HEK293T (cell line): Measurements from ENCODE around the gene PTPMT1.

Experiments
- ARNT ChIP-seq: fragments of 450-650 bp; IDR thresholded peaks from 2 replicates; pipeline ENCODE4 v1.6.1; 2017; ENCODE audit warnings: mild to moderate bottlenecking
- BHLHE40 ChIP-seq: fragments of 450-650 bp; IDR thresholded peaks from 2 replicates; pipeline ENCODE4 v1.6.1; 2016; ENCODE audit warnings: mild to moderate bottlenecking, moderate library complexity, borderline replicate concordance
- CTBP1 ChIP-seq: fragments of 450-650 bp; IDR thresholded peaks from 2 replicates; pipeline ENCODE4 v1.6.1; 2016; ENCODE audit warnings: borderline replicate concordance
- ELF4 ChIP-seq: fragments of 450-650 bp; IDR thresholded peaks from 2 replicates; pipeline ENCODE4 v1.6.1; 2017; ENCODE audit warnings: antibody characterized with exemption
- FOXA1 ChIP-seq: fragments of 450-650 bp; IDR thresholded peaks from 2 replicates; pipeline ENCODE4 v1.6.1; 2016; ENCODE audit warnings: mild to moderate bottlenecking
- FOXK2 ChIP-seq: fragments of 450-650 bp; IDR thresholded peaks from 2 replicates; pipeline ENCODE4 v1.6.1; 2016; ENCODE audit warnings: mild to moderate bottlenecking
- FOXM1 ChIP-seq: fragments of 450-650 bp; IDR thresholded peaks from 2 replicates; pipeline ENCODE4 v1.6.1; 2017; ENCODE audit warnings: mild to moderate bottlenecking, borderline replicate concordance
- HDGF ChIP-seq: fragments of 450-650 bp; IDR thresholded peaks from 2 replicates; pipeline ENCODE4 v1.6.1; 2017; ENCODE audit warnings: antibody characterized with exemption, borderline replicate concordance
- LEF1 ChIP-seq: fragments of 450-650 bp; IDR thresholded peaks from 2 replicates; pipeline ENCODE4 v1.6.1; 2017; ENCODE audit warnings: mild to moderate bottlenecking, borderline replicate concordance
- SP1 ChIP-seq: fragments of 450-650 bp; IDR thresholded peaks from 2 replicates; pipeline ENCODE4 v1.6.1; 2017
- SUZ12 ChIP-seq: fragments of 450-650 bp; IDR thresholded peaks from 2 replicates; pipeline ENCODE4 v1.6.1; 2016; ENCODE audit warnings: mild to moderate bottlenecking
- ZNF384 ChIP-seq: fragments of 450-650 bp; IDR thresholded peaks from 2 replicates; pipeline ENCODE4 v1.6.1; 2016
- TF ChIP-seq, protein P1 (sequence below): fragments of 450-650 bp; IDR thresholded peaks from 2 replicates; pipeline ENCODE4 v1.6.1; 2016

DNA sequence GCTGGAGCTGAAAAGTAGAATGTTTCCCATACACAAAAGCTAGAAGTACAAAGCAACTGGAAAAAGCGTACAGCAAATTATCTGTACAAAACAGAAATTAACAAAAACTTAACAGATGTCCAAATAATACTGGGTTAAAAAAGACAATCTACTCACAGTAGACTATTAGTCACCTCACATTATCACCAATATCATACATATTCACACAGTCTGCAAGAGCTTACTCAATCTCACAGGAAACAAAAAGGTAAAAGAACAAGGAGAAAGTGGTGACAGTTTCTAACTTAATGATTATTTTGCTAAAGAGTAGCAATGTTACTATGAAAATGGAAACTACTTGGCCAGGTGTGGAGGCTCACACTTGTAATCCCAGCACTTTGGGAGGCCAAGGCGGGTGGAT is 24.3 kb upstream of the PTPMT1 start:
- TF ChIP-seq BHLHE40, result no peak
- no peak for TF ChIP-seq ELF4
- TF ChIP-seq FOXM1, result no peak
- TF ChIP-seq LEF1, result no peak
- TF ChIP-seq HDGF, result no peak
- TF ChIP-seq ARNT, result no peak
- TF ChIP-seq SP1, result no peak
- no peak for TF ChIP-seq CTBP1
- TF ChIP-seq FOXA1, result no peak
- no peak for TF ChIP-seq ZNF384
- TF ChIP-seq, protein P1, sequence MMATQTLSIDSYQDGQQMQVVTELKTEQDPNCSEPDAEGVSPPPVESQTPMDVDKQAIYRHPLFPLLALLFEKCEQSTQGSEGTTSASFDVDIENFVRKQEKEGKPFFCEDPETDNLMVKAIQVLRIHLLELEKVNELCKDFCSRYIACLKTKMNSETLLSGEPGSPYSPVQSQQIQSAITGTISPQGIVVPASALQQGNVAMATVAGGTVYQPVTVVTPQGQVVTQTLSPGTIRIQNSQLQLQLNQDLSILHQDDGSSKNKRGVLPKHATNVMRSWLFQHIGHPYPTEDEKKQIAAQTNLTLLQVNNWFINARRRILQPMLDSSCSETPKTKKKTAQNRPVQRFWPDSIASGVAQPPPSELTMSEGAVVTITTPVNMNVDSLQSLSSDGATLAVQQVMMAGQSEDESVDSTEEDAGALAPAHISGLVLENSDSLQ, result no peak
- no peak for TF ChIP-seq SUZ12
- no peak for TF ChIP-seq FOXK2
